Measurements from ENCODE around the gene CYP4F3.

DNA sequence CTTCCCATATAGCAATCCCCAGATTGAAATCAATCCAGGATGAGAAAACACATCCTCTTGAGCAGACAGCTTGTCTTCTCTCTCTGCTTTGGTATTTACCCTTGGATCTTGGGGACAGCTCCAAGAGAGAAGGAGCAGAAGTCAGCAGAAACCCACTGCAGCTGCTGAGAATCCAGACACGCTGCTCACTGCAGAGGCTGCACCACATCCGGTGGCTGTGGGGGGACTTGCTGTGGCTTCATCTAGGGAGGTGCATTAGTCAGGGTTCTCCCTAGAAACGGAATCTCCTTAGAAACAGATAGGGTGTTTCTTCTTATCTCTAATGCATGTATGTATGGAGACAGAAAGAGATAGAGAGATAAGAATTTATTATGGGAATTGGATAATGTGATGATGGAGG is 34.9 kb downstream of the CYP4F3 start:
- TF ChIP-seq, protein P1, sequence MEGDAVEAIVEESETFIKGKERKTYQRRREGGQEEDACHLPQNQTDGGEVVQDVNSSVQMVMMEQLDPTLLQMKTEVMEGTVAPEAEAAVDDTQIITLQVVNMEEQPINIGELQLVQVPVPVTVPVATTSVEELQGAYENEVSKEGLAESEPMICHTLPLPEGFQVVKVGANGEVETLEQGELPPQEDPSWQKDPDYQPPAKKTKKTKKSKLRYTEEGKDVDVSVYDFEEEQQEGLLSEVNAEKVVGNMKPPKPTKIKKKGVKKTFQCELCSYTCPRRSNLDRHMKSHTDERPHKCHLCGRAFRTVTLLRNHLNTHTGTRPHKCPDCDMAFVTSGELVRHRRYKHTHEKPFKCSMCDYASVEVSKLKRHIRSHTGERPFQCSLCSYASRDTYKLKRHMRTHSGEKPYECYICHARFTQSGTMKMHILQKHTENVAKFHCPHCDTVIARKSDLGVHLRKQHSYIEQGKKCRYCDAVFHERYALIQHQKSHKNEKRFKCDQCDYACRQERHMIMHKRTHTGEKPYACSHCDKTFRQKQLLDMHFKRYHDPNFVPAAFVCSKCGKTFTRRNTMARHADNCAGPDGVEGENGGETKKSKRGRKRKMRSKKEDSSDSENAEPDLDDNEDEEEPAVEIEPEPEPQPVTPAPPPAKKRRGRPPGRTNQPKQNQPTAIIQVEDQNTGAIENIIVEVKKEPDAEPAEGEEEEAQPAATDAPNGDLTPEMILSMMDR (IDR thresholded peaks at IDR 0.05), result no peak
- no peak for TF ChIP-seq POLR2A (IDR thresholded peaks at IDR 0.05)

Measured in lower leg skin (tissue), 3 donors.